Measurements from ENCODE around the gene CARD14.

CARD14 gene

DNA sequence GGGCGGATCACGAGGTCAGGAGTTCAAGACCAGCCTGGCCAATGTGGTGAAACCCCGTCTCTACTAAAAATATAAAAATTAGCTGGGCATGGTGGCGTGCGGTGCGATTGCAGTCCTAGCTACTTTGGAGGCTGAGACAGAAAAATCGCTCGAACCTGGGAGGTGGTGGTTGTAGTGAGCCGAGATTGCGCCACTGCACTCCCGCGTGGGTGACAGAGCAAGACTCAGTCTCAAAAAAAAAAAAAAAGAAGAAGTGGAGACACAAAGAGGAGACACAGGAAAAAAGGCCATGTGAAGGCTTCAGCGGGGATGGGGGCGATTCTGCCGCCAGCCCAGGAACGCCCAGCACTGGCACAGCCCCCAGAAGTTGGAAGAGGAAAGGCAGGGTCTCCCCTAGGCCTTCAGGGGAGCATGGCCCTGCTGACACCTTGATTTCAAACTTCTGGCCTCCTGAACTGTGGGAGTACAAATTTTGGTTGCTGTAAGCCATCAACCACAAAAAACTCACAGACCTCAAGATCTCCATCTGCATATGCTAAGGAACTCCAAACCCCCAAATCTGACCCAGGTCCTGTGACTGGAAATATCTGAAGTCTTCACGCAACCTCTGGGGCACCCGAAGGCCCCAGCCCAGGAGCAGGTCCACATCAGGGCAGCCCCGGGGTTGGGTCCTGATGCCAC lies 43.3 kb downstream of the CARD14 start:
- DNase-seq: no peak

GRCh38 chr17:80213643-80213975 lies 43.8 kb downstream of the CARD14 start:
- no peak for DNase-seq

GRCh38 chr17:80214012-80214877 lies 44.4 kb downstream of the CARD14 start:
- DNase-seq: no peak

- DNase-seq: no peak
These were observed 45.0 kb downstream of the CARD14 start for GRCh38 chr17:80214878-80215210.

DNA sequence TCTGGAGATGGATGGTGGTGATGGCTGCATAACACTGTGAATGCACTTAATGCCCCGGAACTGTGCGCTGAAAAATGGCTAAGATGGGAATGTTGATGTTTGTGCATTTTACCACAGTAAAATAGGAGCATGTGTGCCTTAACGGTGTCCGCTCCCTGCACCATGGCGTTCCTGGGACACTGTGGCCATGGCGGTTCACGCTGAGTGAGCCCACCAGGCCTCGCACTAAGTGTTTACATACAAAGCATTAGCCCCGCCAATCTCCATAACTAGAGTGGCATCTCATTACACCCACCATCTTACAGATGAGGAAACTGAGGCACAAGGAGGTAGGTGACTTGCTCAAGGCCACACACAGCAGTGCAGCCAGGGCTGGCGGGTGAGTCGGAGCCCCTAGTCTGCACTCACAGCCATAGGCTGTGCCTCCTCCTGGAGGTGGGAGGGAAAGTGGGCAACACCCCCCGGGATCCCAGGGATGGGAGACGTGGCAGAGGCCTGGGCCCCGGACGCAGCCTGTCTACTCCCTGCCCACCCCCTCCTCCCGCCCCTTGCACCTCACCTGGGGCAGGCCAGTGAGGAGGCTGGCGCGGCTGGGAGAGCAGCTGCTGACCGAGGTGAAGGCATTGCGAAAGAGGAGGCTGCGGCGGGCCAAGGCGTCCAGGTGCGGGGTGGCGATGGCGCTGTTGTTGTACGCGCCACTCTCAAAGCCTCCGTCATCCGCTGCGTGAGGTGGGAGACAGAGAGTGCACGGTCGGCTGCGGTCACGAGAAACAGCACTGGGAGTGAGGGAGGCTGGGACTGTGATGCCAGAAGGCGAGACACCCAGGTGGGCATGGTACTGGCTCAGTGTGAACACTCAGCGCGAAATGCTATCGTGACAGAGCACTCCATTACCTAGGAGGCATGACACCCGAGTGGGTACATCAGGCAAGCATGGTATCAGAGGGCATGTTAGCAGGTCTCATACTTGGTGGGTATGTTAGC lies 46.9 kb downstream of the CARD14 start:
- DNase-seq: no peak

- DNase-seq: no peak
These were observed 48.0 kb downstream of the CARD14 start for GRCh38 chr17:80217703-80218362.

- DNase-seq: no peak
These were observed 48.6 kb downstream of the CARD14 start for GRCh38 chr17:80218391-80218790.

DNA sequence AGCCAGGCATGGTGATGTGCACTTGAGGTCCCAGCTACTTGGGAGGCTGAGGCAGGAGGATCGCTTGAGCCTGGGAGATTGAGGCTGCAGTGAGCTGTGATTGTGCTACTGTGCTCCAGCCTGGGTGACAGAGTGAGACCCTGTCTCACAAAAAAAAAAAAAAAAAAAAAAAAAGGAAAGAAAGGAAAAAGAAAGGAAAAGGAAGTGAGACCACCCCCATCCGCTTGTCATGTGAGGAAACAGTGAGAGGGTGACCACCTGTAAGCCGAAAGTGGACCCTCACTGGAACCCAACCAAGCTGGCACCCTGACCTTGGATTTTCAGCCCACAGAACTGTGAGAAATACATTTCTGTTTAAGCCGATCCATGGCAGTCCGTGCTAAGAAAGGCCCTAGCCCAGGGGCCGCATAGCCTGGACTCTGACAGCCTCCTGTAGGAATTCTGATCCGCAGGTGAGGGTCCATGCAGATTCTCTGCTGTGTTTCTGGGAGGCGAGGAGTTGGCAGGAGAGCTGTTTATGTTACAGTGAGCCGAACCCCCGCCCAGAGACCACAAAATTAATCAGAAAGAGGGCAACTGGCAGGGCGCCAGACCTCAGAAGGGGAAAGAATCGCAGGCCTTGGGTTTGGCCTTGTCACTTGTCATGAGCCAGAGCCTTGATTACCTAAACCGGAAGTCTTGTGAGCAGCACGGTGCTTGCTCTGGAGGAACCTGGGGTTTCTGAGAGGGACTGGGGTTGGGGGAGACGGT lies 49.4 kb downstream of the CARD14 start:
- DNase-seq: peak; percentile 4

- no peak for DNase-seq
These were observed 49.9 kb downstream of the CARD14 start for GRCh38 chr17:80219763-80220053.

DNA sequence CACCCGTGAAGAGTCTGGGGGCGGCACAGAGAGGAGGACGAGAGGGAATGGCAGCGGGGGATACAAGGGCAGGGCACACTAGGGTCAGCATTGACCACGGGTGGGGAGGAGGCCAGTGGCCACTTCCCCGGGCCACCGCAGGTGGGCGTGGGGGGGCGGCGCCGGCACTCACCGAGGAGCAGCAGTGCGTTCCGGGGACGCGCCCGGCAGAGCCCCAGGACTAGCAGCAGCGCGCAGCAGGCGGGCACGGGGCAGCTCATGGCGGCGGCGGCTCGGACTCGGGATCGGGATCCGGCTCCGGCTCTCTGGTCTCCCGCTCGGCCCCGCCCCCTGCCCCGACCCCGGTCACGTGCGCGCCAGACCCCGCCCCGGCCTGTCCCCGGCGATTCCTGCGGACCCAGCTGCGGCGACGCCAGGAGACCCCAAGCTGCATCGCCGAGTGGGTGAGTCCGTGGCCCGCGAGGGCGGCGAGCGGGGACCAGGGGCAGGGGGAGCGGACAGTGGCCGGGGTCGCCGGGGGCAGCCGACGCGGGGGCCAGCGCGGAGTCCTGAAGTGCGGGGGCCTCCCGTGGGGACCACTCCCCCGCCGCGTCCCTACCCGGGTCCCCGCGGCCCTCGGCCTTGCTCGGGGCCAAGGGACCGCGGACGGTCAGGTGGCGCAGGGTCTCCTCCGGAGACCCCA lies 50.4 kb downstream of the CARD14 start, which contains the start of the genes SGSH and SLC26A11:
Gene SGSH, minus strand, starts transcription at position 280 of the 682 bp plus-strand sequence. Its CDS starts 20 bp downstream, at position 260.
Gene SLC26A11, plus strand, starts transcription at position 374 of the 682 bp plus-strand sequence. CDS start 1,134 bp downstream, outside the sequence.
- DNase-seq: peak; percentile 37

GRCh38 chr17:80220736-80221215 lies 50.9 kb downstream of the CARD14 start:
- no peak for DNase-seq

GRCh38 chr17:80221351-80222105 lies 51.7 kb downstream of the CARD14 start:
- no peak for DNase-seq

DNA sequence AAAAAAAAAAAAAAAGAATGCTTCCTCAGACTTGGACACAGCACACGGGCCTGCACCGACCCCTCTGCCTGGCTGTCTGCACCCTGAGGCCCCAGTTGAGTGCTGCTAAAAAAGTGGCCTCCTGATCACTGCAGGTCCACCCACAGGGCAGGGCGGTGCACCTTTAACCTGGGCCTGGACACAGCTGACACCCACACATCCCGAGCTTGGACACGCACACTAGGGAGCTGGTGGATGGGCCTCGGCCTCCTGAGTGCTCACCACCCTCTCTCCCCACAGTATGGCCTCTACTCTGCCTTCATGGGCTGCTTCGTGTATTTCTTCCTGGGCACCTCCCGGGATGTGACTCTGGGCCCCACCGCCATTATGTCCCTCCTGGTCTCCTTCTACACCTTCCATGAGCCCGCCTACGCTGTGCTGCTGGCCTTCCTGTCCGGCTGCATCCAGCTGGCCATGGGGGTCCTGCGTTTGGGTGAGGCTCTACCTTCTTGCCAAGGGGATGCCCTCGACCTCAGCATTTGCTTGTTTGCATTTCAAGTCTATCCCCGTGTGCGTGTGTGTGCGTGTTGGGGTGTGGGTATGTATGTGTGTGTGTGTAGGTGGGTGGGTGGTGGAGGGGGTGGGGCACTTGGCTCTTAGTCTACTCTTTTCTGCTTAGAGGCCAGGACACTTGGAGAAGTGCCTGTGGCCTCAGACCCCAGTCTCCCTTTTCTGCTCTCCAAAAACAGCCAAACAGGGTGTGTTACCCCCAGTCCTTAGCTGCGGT lies 52.7 kb downstream of the CARD14 start:
- no peak for DNase-seq

DNA sequence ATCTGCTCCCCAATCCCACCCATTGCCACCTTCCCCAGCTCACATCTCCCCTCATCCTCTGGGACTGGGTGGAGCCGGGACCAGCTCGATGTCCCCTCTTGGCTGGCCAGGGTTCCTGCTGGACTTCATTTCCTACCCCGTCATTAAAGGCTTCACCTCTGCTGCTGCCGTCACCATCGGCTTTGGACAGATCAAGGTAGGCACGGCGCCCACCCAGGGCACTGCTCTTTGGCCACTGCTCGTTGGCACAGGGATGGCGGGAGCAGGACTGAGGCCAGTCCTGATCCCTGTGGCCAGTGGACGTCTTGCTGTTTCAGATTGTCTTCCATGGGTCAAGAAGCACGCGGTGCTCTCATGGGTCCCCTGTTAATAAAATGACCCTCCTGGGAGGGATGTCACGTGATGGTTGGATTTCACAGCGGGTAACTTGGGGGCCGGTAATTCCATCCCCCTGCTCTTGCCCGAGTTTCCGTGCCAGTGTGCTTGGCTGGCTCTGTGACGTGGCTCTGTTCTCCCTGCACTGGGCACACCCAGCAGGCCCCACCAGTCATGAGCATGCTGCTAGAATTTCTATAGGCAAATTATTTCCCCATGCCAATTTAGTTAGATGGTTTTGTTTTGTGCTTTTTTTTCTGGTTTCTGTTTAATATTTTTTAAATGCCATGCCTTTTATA lies 53.4 kb downstream of the CARD14 start:
- DNase-seq: no peak

- DNase-seq: no peak
These were observed 54.1 kb downstream of the CARD14 start for GRCh38 chr17:80223838-80224497.

DNA sequence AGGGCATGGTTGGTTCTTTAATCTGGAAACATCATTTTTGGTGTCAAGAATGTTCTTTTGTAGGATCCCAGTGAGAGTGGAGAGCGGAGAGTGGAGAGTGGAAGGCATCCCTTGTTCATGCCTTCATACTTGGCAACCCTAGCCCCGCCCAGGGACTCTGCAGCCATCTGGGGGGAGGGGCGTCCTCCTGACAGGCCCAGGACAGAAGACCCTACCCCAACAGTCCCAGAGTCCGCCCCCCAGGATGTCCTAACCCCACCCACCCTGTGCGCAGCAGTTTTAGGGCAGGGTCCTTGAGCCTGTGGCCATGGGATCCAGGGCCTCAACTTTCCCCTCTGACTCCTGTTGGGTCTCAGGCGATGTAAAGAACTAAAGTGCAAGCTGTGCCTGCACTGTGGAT lies 54.9 kb downstream of the CARD14 start:
- no peak for DNase-seq

- no peak for DNase-seq
These were observed 55.4 kb downstream of the CARD14 start for GRCh38 chr17:80225230-80225629.

- no peak for DNase-seq
These were observed 57.3 kb downstream of the CARD14 start for GRCh38 chr17:80227156-80227555.

Measured in SHP77 treated with DMSO at 0.1 percent for 48 hours (cell line).